Body of pancreas (tissue), 4 donors: ENCODE measurements around the gene DNAJB13. TPM values are rescaled to one million over a fixed set of nuclear protein-coding genes. Genes with fewer than 3 reads are reported as not detected.

ENCODE experiments used
- ATAC-seq: fragments of 150-250 bp; one replicate; pipeline ENCODE4 v1.9.1; 2016
- DNase-seq, 4 donors: peaks; one replicate each; pipeline ENCODE4 v3.0.0-alpha.2; 2019
- H3K27ac ChIP-seq, 4 donors: fragments of 200-600 bp; sonication (generic); 1 replicate in 3 of 4; 2 replicates in 1 of 4; pipeline versions ENCODE4 v1.5.1 to v1.6.1; 2016 to 2019; ENCODE audit warnings: mild to moderate bottlenecking in 1 of 4, mixed read lengths in 1 of 4, moderate library complexity in 1 of 4
- H3K27me3 ChIP-seq, 2 donors: fragments of 200-600 bp; sonication (generic); one replicate each; pipeline ENCODE4 v1.6.0; 2016; ENCODE audit warnings: mild to moderate bottlenecking in 1 of 2
- H3K36me3 ChIP-seq, 2 donors: fragments of 200-600 bp; sonication (generic); replicated peaks in 1 of 2; 2 replicates each; pipeline ENCODE4 v1.5.1; 2016; ENCODE audit warnings: low read depth in 2 of 2; ENCODE audit not compliant: insufficient read depth in 1 of 2
- H3K4me1 ChIP-seq: fragments of 200-600 bp; sonication (generic); one replicate; pipeline ENCODE4 v1.6.0; 2016
- H3K4me3 ChIP-seq, 2 donors: fragments of 200-600 bp; sonication (generic); 1 replicate in 1 of 2; 2 replicates in 1 of 2; pipeline ENCODE4 v1.5.1; 2016 to 2019
- H3K9me3 ChIP-seq, 3 donors: fragments of 200-600 bp; sonication (generic); 1 replicate in 2 of 3; 2 replicates in 1 of 3; pipeline ENCODE4 v1.5.1; 2016
- CTCF ChIP-seq, 7 experiments: fragments of 450-650 bp in 4 of 7; fragments of 200-600 bp in 3 of 7; sonication (generic) in 3 of 7; IDR thresholded peaks; one replicate each; pipeline ENCODE4 v1.5.1; 2016 to 2019; ENCODE audit warnings: antibody characterized with exemption in 7 of 7
- POLR2A ChIP-seq, 3 donors: fragments of 450-650 bp; IDR thresholded peaks; one replicate each; pipeline ENCODE4 v1.6.1; 2016; ENCODE audit warnings: antibody characterized with exemption in 3 of 3, mild to moderate bottlenecking in 2 of 3
- WGBS, 2 donors: methylation state at CpG; one replicate each; pipeline ENCODE4 v1.1.5; 2017; 5-methylcytosine and 5-hydroxymethylcytosine counted together
- intact Hi-C: fragments of 100-400 bp; cut with DNase I; formaldehyde crosslinking; loops from one replicate; pipeline ENCODE4 v1.15.1; 2023
- total RNA-seq, 2 donors: library from RNA; depleted of rRNA; stranded (reverse); fragments of >200 nt; gene quantifications; one replicate each; pipeline ENCODE4 v1.1.0, GENCODE V29; 2016

DNAJB13 gene
- total RNA-seq, 2 donors from 2014 or later = 0.78 TPM; not detected in 1

GRCh38 chr11:74015919-74016684 is 65.3 kb downstream of the DNAJB13 start:
- Histone ChIP-seq H3K4me1 (peaks cover 30% of the 10 kb centered on the region), H3K9me3 (no peaks in the 10 kb centered on the region), H3K36me3 (no peaks in the 10 kb centered on the region), H3K27me3 (no peaks in the 10 kb centered on the region), H3K4me3 (no peak overlapping the region), H3K27ac (no peak overlapping the region)
- ATAC-seq (no peak), DNase-seq (no peak)
- WGBS, 2 donors = 78 to 90% methylated on average over 5 of the region's 5 CpGs
- TF ChIP-seq POLR2A (IDR thresholded peaks at IDR 0.05) (no peak), CTCF (IDR thresholded peaks at IDR 0.05) (no peak)
- intact Hi-C loops = no loop called here

GRCh38 chr11:74017631-74018030 is 66.8 kb downstream of the DNAJB13 start:
- DNase-seq = no peak
- intact Hi-C loops = no loop called here
- H3K27ac ChIP-seq = peak overlapping the region; percentile 84 to 92 (median 87)

GRCh38 chr11:74018331-74019005 is 67.6 kb downstream of the DNAJB13 start:
- WGBS, 2 donors = 26 to 59% methylated on average over 5 to 9 of the region's 9 CpGs
- TF ChIP-seq CTCF (IDR thresholded peaks at IDR 0.05) = peak in 1 of 7 experiments; percentile 11
- TF ChIP-seq POLR2A (IDR thresholded peaks at IDR 0.05) = peak in 2 of 3 donors; percentile 49 to 57
- intact Hi-C loops = no loop called here
- H3K27me3 ChIP-seq = no peaks in the 10 kb centered on the region
- ATAC-seq (peak; percentile 96), DNase-seq (peak; percentile 90 to 96 (median 95))
- peak overlapping the region; percentile 84 to 92 (median 87) for H3K27ac ChIP-seq
- no peak overlapping the region for H3K4me3 ChIP-seq
- peaks cover 30% of the 10 kb centered on the region for H3K4me1 ChIP-seq
- no peaks in the 10 kb centered on the region for H3K36me3 ChIP-seq
- H3K9me3 ChIP-seq = no peaks in the 10 kb centered on the region

More at GRCh38 chr11:74017631-74018030, 66.8 kb downstream of the DNAJB13 start:
- 86 to 88% methylated on average over 3 of the region's 3 CpGs for WGBS, 2 donors
- H3K4me1 ChIP-seq = peaks cover 30% of the 10 kb centered on the region
- no peak for ATAC-seq
- no peaks in the 10 kb centered on the region for H3K9me3 ChIP-seq
- no peak overlapping the region for H3K4me3 ChIP-seq
- no peaks in the 10 kb centered on the region for H3K36me3 ChIP-seq
- TF ChIP-seq CTCF (IDR thresholded peaks at IDR 0.05) = no peak
- no peak for TF ChIP-seq POLR2A (IDR thresholded peaks at IDR 0.05)
- H3K27me3 ChIP-seq = no peaks in the 10 kb centered on the region

GRCh38 chr11:74019104-74019738 is 68.4 kb downstream of the DNAJB13 start:
- Histone ChIP-seq H3K36me3 (no peaks in the 10 kb centered on the region), H3K9me3 (no peaks in the 10 kb centered on the region), H3K27me3 (no peaks in the 10 kb centered on the region), H3K4me3 (no peak overlapping the region), H3K27ac (peak overlapping the region; percentile 84 to 92 (median 87)), H3K4me1 (peaks cover 34% of the 10 kb centered on the region)
- DNase-seq = peak; percentile 43 to 63 (median 52)
- intact Hi-C loops = no loop called here
- ATAC-seq = peak; percentile 43
- TF ChIP-seq POLR2A (IDR thresholded peaks at IDR 0.05) = no peak
- no peak for TF ChIP-seq CTCF (IDR thresholded peaks at IDR 0.05)
- WGBS, 2 donors = 8 to 20% methylated on average over 4 of the region's 4 CpGs
